NCI-H2171 treated with DMSO at 0.1 percent for 48 hours (cell line): ENCODE measurements around the gene PLAGL2.
"Not testable (repeated sequence)": the region's sequence is repeated elsewhere in the genome, so short reads cannot be mapped to it uniquely, and the experiment has no call there.

Source experiments
- DNase-seq: peaks from one replicate; lab custom pipeline; 2025; lab: John Stamatoyannopoulos, UW

Gene PLAGL2

GRCh38 chr20:32207626-32208498, at the start of gene PLAGL2, which contains the start of gene POFUT1:
Gene PLAGL2, minus strand, starts transcription at chr20:32207743. Its CDS starts 5,565 bp downstream, at chr20:32202178.
Gene POFUT1, plus strand, starts transcription at chr20:32207880. Its CDS starts 62 bp downstream, at chr20:32207942.
- DNase-seq = peak; percentile 88

GRCh38 chr20:32252189-32252588, 44.6 kb upstream of the PLAGL2 start:
- no peak for DNase-seq

- no peak for DNase-seq
Observed at GRCh38 chr20:32251470-32251869, 43.9 kb upstream of the PLAGL2 start.

DNA sequence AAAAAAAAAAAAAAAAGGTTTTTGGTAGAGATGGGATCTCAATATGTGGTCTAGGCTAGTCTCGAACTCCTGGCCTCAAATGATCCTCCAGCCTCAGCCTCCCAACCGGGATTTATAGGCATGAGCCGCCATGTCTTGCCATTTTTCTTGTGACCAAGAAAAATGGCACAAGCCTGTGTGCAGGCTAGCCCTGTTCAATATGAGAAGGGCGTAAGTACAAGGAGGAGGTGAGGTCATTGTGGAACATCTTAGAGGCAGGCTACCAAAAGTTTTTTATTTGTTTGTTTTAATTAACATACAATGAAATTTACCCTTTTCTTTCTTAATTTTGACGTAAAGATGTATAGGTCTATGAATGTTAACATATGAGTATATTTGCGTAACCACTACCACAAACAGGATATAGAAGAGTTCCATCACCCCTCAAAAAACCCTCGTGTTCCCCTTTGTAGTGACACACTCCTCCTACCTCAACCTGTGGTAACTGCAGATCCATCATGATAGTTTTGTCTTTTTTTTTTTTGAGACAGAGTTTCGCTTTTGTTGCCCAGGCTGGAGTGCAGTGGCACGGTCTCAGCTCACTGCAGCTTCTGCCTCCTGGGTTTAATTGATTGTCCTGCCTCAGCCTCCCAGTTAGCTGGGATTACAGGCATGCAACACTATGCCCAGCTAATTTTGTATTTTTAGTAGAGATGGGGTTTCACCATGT, 41.6 kb upstream of the PLAGL2 start:
- no peak for DNase-seq

- DNase-seq = no peak
Observed at GRCh38 chr20:32248043-32248442, 40.5 kb upstream of the PLAGL2 start.

GRCh38 chr20:32246208-32246607, 38.7 kb upstream of the PLAGL2 start:
- DNase-seq = not testable (repeated sequence)

- DNase-seq = peak; percentile 23
Observed at GRCh38 chr20:32244959-32245358, 37.4 kb upstream of the PLAGL2 start.

GRCh38 chr20:32244150-32244823, 36.7 kb upstream of the PLAGL2 start:
- no peak for DNase-seq

DNA sequence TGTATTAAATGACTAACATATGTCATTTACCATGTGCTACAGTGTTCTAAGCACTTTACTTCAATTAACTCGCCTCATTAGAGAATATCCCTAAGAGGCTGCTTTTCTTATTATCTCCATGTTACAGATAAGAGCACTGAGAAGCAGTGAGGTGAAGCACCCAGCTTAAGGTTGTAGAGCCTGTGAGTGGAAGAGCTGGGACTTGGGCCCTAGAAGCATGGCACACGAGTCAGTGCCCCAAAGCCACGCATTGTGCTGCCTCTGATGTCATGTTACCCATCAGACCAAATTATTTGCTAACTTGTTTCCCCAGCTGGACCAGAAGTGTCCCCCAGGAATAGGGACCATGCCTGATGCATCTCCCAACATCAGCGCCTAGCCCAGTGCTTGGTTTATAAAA, 34.3 kb upstream of the PLAGL2 start:
- DNase-seq = peak; percentile 68

GRCh38 chr20:32240205-32240604, 32.7 kb upstream of the PLAGL2 start:
- peak; percentile 39 for DNase-seq

- DNase-seq = no peak
Observed at GRCh38 chr20:32238483-32239425, 31.2 kb upstream of the PLAGL2 start.

GRCh38 chr20:32237419-32237818, 29.9 kb upstream of the PLAGL2 start:
- no peak for DNase-seq

- DNase-seq = no peak
Observed at GRCh38 chr20:32236819-32237218, 29.3 kb upstream of the PLAGL2 start.

GRCh38 chr20:32236048-32236533, 28.5 kb upstream of the PLAGL2 start:
- DNase-seq = no peak

DNA sequence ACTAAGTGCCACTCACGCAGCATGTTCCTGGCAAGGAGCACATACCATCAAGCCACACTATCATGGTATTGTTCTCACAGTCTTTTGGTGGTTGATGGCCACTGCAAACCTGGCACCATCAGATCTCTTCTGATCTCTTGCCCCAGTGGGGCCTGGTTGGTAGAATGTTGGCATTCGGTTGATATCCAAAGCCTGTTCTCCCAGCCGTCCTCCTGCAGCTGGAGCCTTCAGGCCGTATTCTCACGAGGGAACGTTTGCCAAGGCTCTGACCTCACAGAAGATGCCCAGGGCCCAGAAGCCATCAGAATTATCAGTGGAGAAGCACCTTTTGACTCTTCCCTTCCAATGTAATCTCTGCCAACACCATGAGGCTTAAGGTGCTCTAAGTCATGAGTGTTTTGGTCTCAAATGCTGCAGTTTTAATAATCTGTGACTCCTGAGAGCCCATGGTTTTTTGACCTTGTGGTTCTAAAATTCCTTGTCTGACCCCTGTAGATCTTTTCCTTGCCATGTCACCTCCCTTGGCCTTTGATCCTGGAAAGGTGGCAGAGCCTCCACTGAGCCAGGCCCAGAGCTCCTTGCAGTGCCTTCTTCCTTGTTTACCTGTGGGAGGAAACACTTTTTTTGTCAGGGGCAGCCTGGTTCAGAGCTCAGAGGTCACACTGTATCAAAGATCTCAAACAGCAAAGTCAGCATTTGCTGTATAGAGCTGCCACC, 27.9 kb upstream of the PLAGL2 start:
- no peak for DNase-seq

- no peak for DNase-seq
Observed at GRCh38 chr20:32234135-32234808, 26.7 kb upstream of the PLAGL2 start.

DNA sequence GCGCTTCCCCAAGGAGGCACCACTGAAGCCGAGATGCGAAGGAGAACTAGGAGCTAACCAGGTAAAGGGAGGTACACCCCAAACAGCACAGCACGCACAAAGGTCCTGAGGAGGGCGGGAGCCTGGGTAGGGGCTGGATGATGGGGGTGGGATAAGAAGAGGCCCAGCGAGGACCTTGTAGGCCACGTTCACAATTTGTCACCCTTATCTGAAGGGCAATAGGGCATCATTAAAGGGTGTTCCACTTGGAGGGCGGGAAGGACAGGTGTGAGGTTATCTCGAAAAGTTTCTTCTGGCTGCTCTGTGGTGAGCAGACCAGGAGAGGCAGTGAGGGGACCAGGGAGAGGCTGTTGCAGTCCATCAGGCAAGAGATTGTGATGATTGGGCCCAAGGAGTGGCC, 25.7 kb upstream of the PLAGL2 start:
- no peak for DNase-seq

DNA sequence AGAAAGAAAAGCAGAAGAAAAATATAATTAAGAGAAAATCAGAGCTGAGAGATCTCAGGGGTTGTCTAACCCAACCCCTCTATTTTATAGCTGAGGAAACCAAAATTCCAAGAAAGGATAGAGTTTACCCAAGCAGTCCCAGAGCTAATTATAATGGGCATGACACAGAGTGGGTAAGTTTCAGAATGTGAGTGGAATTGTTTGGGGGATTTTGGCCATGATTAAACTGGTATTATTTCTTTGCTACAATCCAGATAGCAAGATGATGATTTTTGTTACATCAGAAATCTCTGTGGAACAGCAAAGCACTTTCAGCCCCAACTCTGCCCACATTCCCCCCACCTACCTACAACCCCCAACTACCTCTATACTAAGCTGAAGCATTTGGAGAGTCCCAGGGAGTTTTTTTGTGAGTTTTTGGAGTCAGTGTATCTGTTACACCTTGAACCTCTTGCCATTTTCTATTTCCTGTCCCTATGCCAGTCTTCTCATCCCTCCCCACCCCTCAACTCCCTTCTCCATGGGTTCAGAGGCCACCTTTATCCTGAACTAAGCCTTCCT, 24.9 kb upstream of the PLAGL2 start:
- DNase-seq = no peak

DNA sequence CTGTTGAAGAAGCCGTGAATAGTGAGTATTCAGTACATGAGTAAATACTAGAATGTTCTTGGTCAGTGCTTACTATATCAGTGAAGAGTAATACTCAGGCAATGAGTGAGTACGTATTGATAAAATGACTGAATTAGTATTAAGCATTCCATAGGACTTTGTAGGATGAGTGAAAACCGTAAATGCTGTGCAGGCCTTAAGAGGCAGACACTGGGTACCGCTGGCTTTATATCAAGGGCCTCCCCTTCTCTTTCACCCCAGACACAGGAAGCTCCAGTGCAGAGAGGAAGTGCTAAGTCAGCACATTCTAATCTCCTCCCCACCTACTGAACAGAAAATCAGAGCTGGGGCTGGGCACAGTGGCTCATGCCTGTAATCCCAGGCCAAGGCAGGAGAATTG, 24.3 kb upstream of the PLAGL2 start:
- no peak for DNase-seq

DNA sequence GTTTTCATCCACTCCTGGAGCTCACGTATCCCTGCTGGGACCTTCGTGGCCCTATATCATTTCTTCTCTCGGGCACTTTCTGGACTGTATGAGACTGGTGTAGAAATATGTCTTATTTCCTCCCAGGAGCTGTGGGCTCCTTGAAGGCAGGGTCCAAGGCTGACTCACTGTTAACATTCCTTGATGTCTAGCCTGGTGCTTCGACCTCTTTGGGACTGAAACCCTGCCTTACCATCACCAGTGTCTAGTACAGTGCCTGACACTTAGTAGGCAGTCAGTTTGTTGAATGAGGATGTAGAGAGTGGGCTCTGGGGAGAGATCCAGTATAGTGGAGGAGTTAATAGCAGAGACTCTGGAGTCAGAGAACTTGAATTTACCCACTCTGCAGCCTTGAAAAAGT, 23.7 kb upstream of the PLAGL2 start:
- DNase-seq = no peak
